ELF-1 (cell line): Measurements from ENCODE around the gene ADGRF1.
"Not testable (repeated sequence)": the region's sequence is repeated elsewhere in the genome, so short reads cannot be mapped to it uniquely, and the experiment has no call there.

Source experiments
- DNase-seq: peaks from one replicate; pipeline ENCODE4 v3.0.0-alpha.2; 2016; ENCODE audit warnings: low read depth, low spot score

The ADGRF1 gene

DNA sequence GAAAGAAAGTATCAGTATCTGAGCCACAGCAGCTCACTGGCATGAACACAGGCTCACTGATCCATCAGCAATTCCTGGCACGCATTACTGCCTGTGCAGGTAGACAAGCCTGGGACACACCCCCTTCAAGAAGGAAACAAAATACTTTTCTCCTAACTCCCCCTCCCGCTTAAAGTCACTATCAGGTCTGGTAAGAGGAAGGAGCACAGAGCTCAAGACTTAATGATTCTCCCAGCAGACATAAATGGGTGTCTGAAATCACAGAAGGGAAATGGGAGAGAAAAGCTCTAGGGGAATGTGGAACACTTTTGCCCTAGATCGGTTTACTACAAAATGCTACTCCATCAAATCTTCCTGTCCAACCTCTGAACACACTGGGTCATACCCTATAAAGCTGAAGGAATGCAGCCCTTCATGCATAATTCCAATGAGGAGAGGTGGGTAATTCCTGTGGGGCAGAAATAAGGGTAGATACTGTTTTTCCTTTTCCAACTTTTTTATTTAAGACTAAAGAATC lies at the start of gene ADGRF1:
Gene ADGRF1, minus strand, starts transcription at position 58 of the 517 bp plus-strand sequence. CDS start 13,271 bp downstream, outside the sequence.
- no peak for DNase-seq

DNA sequence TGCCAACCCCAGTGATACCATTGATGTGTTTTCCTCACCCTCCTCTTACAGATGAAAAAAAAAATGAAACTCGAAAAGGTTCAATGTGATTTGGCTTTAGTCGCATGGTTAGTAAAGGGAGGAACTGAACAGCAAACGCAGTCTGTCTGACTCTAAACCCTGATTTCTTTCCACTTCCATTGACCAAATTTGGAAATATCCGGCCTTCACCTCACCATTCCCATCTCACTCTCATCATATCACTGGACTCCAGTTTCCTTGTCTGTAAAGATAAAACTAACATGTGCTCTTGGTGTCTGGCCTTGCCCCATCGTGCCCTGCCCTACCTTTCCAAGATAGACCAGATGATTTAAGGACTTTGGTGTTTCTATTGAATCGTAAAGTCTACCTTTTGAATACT lies 48.7 kb upstream of the ADGRF1 start:
- DNase-seq: no peak

DNA sequence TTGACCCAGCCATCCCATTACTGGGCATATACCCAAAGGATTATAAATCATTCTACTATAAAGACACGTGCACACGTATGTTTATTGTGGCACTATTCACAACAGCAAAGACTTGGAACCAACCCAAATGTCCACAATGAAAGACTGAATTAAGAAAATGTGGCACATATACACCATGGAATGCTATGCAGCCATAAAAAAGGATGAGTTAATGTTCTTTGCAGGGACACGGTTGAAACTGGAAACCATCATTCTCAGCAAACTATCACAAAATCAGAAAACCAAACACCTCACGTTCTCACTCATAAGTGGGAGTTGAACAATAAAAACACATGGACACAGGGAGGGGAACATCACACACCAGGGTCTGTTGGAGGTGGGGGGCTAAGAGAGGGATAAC lies 47.3 kb upstream of the ADGRF1 start:
- DNase-seq: not testable (repeated sequence)

DNA sequence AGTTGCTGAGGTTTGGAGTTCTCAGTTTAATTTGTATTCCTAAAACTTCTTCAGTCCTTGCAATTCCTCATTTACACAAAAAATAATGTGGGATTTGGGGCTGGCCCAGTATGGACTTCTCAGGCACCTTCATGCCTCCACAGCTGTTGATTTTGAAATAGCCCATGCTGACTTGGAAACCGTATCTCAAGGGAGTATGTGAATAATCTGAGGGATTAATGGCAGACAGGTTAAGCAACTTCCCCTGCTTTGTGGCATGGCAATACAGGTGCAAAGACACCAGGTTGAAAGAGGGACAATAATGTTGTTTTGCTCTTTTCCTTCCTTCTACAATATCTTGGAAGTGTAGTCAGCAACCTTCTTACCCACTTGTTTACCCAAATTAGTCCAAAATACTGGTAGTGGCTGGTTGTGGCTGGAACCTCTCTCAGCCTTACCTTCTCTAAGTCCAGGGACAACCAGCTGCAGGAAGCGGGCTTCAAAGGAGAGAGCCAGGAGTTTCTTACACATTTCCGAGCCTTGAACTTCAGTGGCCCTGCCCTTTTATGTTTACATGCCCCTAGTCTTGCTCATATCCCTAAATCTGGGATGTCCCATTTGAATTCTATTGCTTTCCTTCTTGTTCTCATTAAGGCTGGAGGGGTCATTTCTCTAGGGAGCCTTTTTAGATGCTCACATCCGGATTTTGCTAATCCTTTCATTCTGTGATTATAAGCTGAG lies 44.1 kb upstream of the ADGRF1 start:
- DNase-seq: no peak

DNA sequence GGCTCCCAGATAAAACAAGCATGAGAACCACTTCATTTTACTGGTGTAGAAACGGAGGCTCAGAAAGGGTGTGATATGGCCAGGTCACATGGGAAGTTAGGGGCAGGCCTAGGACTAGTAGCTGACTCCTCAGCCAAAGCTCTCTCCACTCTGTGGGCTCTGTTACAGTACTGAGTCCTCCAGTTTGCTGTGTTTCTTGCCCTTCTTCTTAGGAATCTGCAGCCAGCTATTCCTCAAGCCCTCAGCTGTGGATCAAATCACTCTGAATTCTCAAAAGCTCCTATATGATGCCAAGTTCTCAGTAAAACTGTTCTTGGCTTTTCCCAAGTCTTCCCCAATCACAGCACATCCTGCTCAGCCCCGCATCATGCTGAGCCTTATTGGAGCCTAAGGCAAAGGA lies 42.5 kb upstream of the ADGRF1 start:
- DNase-seq: no peak

DNA sequence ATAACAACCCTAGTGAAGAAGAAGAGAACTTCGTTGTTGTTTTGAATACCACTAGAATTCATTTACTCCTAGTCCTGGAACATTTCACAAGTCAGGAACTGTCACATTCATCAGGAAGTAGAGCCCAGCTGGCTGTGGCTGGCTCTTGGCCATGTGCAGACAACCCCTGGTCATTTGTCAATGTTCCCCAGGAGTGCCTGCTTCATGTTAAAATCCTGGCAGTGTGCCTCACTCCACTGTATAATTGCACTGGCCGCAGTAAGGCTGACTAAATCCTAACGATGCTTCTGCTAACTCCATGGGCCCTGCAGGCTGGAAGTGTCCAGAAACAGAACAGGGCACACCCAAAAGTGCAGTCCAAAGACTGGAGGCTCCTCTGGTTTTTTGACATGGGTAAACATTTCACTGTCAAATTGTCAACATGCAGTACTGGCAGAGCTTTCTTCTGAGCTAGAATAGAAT lies 41.5 kb upstream of the ADGRF1 start:
- DNase-seq: peak; percentile 83

DNA sequence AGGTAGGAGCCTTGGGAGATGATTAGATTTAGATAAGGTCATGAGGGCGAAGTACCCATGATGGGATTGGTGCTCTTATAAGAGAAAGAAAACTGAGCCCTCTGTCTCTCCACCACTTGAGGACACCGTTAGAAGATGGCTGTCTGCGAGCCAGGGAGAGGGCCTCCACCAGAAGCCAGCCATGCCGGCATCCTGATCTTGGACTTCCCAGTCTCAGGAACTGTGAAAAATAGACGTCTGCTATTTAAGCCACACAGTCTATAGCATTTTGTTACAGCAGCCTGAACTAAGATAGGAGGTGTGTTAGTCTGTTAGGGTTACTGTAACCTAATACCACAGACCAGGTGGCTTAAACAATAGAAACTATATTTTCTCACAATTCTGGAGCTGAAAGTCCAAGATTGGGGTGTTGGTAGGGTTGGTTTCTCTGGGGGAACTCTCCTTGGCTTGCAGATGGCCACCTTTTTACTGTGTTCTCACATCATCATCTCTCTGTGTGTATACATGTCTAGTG lies 38.0 kb upstream of the ADGRF1 start:
- DNase-seq: no peak

DNA sequence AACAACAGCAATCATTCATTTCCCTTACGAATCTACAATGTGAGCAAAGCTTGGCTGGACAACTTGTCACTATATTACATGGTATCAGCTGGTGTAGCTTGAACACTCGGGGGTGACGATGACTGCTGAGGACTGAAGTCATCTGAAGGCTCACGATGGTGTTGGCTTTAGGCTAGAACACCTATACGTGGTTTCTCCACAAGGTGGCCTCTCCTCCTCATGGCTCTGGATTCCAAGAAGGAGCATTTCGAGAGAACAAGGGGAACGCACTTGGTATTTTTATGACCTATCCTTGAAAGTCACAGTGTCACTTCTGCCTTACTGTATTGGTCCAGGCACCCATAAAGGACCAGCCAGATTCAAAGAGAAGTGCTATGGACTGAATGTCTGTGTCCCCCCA lies 37.5 kb upstream of the ADGRF1 start:
- DNase-seq: peak; percentile 44

DNA sequence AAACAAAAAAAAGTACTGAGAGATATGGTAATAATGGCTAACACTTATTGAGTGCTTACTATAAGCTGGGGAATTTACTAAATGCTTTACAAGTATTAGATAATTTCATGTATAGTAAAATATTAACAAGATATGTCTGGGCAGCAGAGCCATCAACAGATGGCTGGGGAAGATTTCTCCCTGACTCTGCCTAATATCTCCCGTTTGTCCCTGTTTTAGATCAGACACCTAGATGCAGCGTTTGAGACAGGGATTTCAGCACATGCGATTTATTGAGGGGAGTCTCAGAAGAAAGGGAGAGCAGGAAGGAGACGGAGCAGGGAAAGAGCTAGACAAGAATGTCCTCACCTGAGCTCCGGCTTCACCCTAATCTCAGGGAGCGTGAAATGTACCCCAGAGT lies 36.9 kb upstream of the ADGRF1 start:
- no peak for DNase-seq

DNA sequence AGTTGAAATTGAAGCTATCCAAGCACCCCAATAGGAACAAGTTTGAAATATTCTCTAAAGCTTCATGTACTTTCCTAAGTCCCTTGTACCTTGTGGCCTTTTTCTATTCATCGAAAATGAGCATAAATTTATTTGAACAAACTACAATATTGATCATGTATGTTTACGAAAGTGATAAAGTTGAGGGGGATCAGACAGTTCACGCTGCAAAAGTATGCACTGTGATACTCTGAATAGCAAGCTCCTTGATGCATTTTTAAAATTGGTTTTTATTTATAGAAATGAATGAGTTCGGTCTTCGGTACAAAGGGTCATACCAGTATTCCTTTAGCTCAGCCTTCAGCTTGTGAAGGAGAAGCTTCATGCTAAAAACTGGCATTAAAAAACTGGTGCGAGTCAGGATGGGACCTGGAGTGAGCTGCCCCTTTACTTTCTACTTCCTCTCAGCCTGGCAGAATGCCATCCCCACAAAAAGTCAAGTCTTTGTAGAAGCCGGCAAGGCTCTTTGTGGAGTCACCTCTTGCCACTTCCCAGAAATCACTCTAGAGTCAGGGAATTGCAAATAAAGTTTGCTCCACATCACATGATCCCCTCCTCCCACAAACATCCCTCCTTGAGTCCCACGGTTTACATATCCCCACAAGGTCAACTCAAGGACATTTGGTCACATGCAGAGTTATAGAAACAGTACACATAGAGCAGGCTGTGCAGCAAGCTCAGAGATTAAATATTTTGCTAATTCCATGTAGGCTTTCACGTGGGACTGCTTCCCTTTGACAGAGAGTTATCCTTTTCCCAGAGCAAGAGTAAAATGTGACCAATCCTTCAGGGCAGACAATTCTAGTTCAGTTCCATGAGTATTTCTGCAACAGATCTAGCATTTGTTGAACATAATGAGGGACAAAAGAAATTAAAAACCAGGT lies 34.6 kb upstream of the ADGRF1 start:
- DNase-seq: no peak

DNA sequence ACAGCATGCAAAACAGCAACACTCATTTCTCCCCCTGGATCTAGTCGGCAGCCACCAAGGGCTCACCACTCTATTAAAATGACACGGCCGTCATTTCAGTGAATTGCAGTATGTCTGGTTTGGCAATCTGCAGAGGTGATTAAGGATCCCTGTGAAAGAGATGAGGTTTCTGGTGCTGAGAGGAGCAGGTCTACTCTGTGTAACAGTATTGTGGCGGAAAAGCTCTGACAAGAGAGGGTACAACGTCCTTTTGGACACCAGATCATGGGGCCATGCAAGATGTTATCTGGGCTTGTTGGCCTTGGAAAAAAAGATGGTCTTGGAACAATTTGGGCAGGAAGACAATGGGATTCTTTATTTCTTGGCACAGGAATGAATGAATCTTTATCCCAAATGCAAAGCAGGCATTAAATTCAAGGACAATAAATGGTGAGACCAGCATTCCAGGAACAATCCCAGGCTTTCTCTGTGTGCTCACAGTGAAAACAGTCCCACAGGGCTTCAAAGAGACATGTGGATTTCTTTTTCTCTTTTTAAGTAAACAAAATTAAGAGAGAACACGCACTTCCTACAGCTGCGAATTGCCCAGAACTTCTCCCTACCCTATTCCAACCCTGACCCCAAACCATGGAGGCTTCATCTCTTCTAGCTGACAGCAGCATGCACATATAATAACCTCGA lies 33.7 kb upstream of the ADGRF1 start:
- DNase-seq: no peak

DNA sequence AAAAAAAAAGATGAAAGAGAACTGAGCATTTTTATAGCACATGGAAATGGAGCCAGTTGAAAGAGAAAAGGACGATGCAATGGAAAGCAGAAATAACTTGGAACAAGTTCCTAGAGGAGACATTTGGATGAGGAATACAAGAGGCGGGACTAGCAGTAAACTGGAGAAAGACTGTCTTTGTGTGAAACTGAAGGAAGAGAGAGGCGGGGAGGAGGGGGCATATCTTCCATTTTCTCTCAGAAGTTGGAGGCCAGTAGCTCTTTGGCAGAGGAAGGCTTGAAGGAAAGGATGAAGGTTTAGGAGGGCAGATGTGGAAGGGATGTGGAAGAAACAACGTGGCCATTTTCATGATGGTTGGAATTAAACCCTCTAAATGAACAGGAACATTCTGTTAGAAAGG lies 33.0 kb upstream of the ADGRF1 start:
- no peak for DNase-seq

DNA sequence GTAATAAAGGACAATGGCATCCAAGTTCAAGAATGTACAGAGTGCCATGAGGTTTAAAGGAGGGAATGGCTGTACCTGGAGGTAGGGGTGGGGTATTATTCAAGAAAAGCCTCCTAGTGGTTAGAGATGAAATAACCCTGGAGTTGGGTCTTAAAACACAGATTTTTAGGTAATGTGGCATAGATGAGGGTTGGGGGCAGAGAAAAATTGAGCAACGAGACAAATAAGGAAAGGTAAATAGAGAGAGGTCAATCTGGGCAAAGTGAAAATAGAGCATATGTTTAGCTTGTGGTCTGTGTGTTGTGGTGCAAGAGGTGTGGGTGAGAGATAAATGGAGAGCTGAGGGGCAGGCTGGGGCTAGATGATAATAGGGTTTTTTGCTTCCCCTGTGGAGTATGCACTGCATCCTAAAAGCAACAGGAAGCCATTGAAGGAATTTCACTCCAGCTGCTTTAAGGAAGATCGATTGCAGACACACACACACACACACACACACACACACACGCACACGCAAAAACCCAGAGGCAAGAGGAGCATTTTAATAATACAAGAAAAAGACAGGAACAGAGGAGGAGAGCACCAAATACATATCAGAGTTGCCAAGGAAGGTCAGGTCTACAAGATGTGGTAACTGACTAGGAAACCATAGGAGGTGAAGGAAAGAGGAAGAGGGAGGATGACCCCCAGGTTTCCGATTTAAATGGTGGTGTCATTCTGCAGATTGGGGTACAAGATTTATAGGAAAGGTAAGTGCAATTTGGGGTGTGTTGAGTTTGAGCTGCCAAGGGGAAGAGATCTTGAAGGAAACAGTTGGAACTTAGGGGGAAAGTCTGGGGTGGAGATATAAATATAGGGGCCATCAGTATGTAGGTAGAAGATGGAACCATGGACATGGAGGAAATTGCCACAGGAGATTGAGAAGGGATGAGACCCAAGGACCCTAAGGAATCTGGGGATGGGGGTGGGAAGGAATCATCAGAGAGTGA lies 31.3 kb upstream of the ADGRF1 start:
- DNase-seq: no peak

DNA sequence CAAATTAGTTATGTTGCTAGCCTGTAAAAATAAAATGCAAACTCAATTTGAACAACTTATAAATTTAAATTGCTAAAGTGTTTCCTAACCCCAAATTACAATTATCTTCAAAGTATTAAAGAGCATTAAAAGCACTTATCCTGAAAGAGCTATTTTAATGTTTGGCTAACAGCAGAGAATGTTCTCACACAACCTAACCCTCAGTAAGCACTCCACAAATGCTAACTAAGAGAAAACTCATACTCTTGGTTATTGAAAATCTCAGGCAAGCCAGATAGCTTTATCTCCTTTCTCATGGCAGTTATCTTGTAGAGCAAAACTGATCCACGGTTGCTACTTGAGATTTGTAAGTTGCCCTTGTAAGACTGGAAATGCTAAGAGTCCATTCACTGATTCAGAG lies 30.5 kb upstream of the ADGRF1 start:
- no peak for DNase-seq

DNA sequence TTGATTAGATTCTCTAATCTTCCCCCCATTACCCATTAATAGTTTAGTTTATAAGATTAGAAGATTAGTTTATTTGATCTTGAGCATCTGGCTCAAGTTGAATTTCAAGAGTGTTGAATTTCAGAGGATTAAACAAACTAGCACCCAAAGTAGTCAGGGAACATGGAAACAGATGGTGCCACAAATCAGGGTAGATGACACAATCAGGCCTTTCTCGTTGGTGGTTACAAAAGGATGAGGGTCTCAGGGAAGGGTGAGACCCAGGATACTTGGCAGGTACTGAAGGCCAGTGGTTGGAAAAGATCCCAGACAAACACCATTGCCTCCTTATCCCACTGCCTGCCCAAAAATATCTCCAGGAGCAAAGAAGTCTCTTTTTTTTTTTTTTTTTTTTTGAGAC lies 29.5 kb upstream of the ADGRF1 start:
- no peak for DNase-seq

DNA sequence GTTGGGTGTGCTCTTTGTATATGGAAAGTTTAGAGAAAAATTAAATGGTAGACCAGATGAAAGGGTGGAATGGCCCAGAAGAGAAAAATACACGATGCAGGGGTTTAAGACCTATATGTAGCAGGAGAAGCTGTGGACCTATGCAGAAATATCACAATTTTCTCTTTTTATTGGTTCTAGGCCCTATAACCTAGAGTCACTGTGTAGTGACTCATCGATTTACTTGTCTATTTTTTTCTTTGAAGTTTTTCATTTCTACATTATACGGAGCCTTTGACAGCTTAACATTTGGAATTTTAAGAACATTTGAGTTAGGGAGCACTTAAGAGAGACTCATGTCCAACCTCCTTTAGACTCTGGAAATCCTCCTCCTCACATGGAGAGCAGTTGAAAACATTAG lies 28.3 kb upstream of the ADGRF1 start:
- DNase-seq: no peak

DNA sequence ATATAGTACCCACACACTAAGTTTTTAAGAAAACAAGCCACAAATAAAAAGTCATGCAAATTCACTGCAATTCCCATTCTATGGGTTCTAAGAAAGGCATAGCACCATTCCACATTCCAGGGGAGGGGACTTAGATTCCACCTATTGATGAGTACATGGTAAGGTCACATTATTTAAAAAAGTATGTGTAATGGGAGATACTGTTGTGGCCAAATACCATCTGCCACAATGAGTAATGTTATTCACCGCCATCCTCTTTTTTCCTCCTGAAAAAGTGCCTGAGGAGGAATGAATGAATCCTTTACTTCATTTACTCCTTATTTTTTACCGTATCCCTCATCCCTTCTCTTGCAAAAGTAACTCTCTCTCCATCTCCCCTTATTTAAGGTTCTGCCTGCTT lies 27.0 kb upstream of the ADGRF1 start:
- no peak for DNase-seq

DNA sequence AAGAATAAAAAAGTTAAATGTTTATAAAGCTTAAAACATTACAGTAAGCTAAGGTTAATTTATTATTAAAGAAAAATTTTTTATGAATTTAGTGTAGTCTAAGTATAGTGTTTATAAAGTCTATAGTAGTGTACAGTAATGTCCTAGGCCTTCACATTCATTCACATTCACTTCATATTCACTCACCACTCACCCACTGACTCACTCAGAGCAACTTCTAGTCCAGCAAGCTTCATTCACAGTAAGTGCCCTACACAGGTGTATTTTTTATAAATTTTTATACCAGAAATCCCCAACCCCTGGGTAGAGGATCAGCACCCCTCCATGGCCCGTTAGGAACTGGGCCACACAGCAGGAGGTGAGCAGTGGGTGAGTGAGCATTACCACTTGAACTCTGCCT lies 24.3 kb upstream of the ADGRF1 start:
- no peak for DNase-seq

DNA sequence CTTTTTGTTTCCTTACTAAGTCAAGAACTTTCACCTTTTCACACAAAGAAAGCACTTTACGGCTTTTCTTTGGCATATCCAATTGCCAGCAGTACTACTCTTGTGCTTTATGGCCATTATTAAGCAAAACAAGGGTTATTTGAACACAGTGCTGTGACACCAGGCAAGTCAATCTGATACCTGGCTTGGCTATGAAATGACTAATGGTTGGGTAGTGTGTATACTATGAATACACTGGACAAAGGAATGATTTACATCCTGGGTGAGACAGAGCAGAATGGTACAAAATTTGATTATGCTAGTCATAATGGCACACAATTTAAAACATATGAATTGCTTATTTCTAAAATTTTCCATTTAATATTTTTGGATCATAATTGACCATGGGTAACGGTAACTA lies 22.1 kb upstream of the ADGRF1 start:
- DNase-seq: no peak

DNA sequence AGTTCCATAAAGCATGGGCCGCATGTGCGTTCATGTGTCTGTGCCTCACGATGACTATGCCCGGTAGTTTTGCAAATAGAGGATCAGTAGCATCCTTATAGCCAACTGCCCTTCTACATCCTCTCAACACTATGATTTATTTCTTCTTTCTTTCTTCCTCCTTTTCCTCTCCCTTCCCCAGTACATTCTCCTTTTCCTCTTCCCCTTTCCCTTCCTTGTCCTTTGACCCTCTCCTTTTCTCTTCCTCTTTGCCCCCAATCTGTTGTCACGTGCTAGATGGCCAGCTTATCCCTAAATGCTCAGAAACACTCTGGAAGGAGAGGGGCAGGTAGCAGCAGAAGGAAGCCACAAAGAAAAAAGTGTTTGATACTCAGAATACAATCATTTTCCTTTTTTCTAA lies 20.2 kb upstream of the ADGRF1 start:
- DNase-seq: no peak
